Uterus (tissue), 2 donors: ENCODE results near the gene TTC17.

Experiments
- POLR2A ChIP-seq, 2 donors: fragments of 450-650 bp; IDR thresholded peaks; one replicate each; pipeline ENCODE4 v1.6.1; 2016; ENCODE audit warnings: antibody characterized with exemption in 2 of 2, mild to moderate bottlenecking in 1 of 2, moderate library complexity in 1 of 2
- TF ChIP-seq, protein P1 (sequence below), 4 experiments: fragments of 200-600 bp in 2 of 4; fragments of 450-650 bp in 2 of 4; sonication (generic) in 2 of 4; IDR thresholded peaks; one replicate each; pipeline ENCODE4 v1.5.1; 2016 to 2019; ENCODE audit warnings: antibody characterized with exemption in 4 of 4, mild to moderate bottlenecking in 2 of 4, moderate library complexity in 1 of 4

GRCh38 chr11:43542750-43543712 is 184.3 kb downstream of the TTC17 start:
- TF ChIP-seq, protein P1, sequence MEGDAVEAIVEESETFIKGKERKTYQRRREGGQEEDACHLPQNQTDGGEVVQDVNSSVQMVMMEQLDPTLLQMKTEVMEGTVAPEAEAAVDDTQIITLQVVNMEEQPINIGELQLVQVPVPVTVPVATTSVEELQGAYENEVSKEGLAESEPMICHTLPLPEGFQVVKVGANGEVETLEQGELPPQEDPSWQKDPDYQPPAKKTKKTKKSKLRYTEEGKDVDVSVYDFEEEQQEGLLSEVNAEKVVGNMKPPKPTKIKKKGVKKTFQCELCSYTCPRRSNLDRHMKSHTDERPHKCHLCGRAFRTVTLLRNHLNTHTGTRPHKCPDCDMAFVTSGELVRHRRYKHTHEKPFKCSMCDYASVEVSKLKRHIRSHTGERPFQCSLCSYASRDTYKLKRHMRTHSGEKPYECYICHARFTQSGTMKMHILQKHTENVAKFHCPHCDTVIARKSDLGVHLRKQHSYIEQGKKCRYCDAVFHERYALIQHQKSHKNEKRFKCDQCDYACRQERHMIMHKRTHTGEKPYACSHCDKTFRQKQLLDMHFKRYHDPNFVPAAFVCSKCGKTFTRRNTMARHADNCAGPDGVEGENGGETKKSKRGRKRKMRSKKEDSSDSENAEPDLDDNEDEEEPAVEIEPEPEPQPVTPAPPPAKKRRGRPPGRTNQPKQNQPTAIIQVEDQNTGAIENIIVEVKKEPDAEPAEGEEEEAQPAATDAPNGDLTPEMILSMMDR (IDR thresholded peaks at IDR 0.05): no peak
- no peak for TF ChIP-seq POLR2A (IDR thresholded peaks at IDR 0.05)
